Epithelial cell of alveolus of lung (primary cell): ENCODE data around the gene HJURP. TPM values are rescaled to one million over a fixed set of nuclear protein-coding genes. Genes with fewer than 3 reads are reported as not detected.

ENCODE experiments used
- total RNA-seq: library from RNA; depleted of rRNA; stranded (reverse); fragments of >200 nt; gene quantifications from 2 replicates; pipeline ENCODE4 v1.2.1, GENCODE V29; 2015

The HJURP gene
- total RNA-seq: 8.4 and 22.4 TPM in 2 replicates

GRCh38 chr2:233854241-233854981, at the start of gene HJURP:
TSS of gene HJURP (minus strand) at chr2:233854535. CDS start at chr2:233854500, 35 bp downstream.

GRCh38 chr2:233867993-233868532, 13.7 kb upstream of the HJURP start, which contains the start of gene MSL3B:
TSS of gene MSL3B (minus strand) at chr2:233868386.

Other genes with a start within 250 kb of the HJURP start
- gene UGT1A8, start 236.9 kb downstream of the HJURP start, total RNA-seq: not detected in 2 replicates
- not detected in 2 replicates for gene UGT1A10, start 218.1 kb downstream of the HJURP start, total RNA-seq
- not detected in 2 replicates for gene UGT1A9, start 182.6 kb downstream of the HJURP start, total RNA-seq
- gene UGT1A7, start 172.6 kb downstream of the HJURP start, total RNA-seq: 0.13 TPM in 1 of 2 replicates, not detected in the other
- gene UGT1A6, start 161.6 kb downstream of the HJURP start, total RNA-seq: not detected in 2 replicates
- gene UGT1A5, start 141.6 kb downstream of the HJURP start, total RNA-seq: not detected in 2 replicates
- gene UGT1A4, start 135.8 kb downstream of the HJURP start, total RNA-seq: not detected in 2 replicates
- not detected in 2 replicates for gene UGT1A3, start 125.5 kb downstream of the HJURP start, total RNA-seq
- gene UGT1A1, start 94.3 kb downstream of the HJURP start, total RNA-seq: not detected in 2 replicates
- not detected in 2 replicates for gene MROH2A, start 76.2 kb downstream of the HJURP start, total RNA-seq
- gene TRPM8, start 62.8 kb upstream of the HJURP start, total RNA-seq: not detected in 2 replicates
- not detected in 2 replicates for gene SPP2, start 196.2 kb upstream of the HJURP start, total RNA-seq